Measurements from ENCODE around the gene CLDND1.

CLDND1 gene

GRCh38 chr3:98540346-98540745, 17.6 kb upstream of the CLDND1 start:
- DNase-seq (ENCODE audit: low read depth): no peak
- no peak overlapping the region for H3K4me3 ChIP-seq (ENCODE audit: control insufficient read depth, low read depth, low read length)
- TF ChIP-seq CTCF (IDR thresholded peaks at IDR 0.05; ENCODE audit: control insufficient read depth, insufficient read depth, low read depth, low read length, missing control alignments): no peak

- H3K4me3 ChIP-seq (ENCODE audit: control insufficient read depth, low read depth, low read length): no peak overlapping the region
- DNase-seq (ENCODE audit: low read depth): no peak
- no peak for TF ChIP-seq CTCF (IDR thresholded peaks at IDR 0.05; ENCODE audit: control insufficient read depth, insufficient read depth, low read depth, low read length, missing control alignments)
These were observed 13.8 kb upstream of the CLDND1 start for GRCh38 chr3:98536456-98537017.

- no peak overlapping the region for H3K4me3 ChIP-seq (ENCODE audit: control insufficient read depth, low read depth, low read length)
- TF ChIP-seq CTCF (IDR thresholded peaks at IDR 0.05; ENCODE audit: control insufficient read depth, insufficient read depth, low read depth, low read length, missing control alignments): no peak
- no peak for DNase-seq (ENCODE audit: low read depth)
These were observed 12.0 kb upstream of the CLDND1 start for GRCh38 chr3:98534734-98535133.

GRCh38 chr3:98534168-98534567, 11.5 kb upstream of the CLDND1 start:
- DNase-seq (ENCODE audit: low read depth): no peak
- TF ChIP-seq CTCF (IDR thresholded peaks at IDR 0.05; ENCODE audit: control insufficient read depth, insufficient read depth, low read depth, low read length, missing control alignments): no peak
- no peak overlapping the region for H3K4me3 ChIP-seq (ENCODE audit: control insufficient read depth, low read depth, low read length)

- TF ChIP-seq CTCF (IDR thresholded peaks at IDR 0.05; ENCODE audit: control insufficient read depth, insufficient read depth, low read depth, low read length, missing control alignments): no peak
- H3K4me3 ChIP-seq (ENCODE audit: control insufficient read depth, low read depth, low read length): no peak overlapping the region
These were observed 10.2 kb upstream of the CLDND1 start for GRCh38 chr3:98532709-98533571.

GRCh38 chr3:98532275-98532637, 9.6 kb upstream of the CLDND1 start:
- TF ChIP-seq CTCF (IDR thresholded peaks at IDR 0.05; ENCODE audit: control insufficient read depth, insufficient read depth, low read depth, low read length, missing control alignments): no peak
- DNase-seq (ENCODE audit: low read depth): no peak
- H3K4me3 ChIP-seq (ENCODE audit: control insufficient read depth, low read depth, low read length): no peak overlapping the region

More at GRCh38 chr3:98532709-98533571, 10.2 kb upstream of the CLDND1 start:
- DNase-seq (ENCODE audit: low read depth): no peak
